NCI-H1092 (cell line): ENCODE measurements around the gene OTOS.
A peak's percentile ranks its signal among the peaks of the same experiment; 100 is the strongest.

Source experiments
- DNase-seq: peaks from one replicate; lab custom pipeline; 2025; lab: John Stamatoyannopoulos, UW

OTOS gene

GRCh38 chr2:240151477-240152031 is 11.1 kb upstream of the OTOS start:
- DNase-seq = no peak

GRCh38 chr2:240149943-240150784 is 9.7 kb upstream of the OTOS start:
- DNase-seq = no peak

- DNase-seq = no peak
Measured at GRCh38 chr2:240147911-240148587, 7.6 kb upstream of the OTOS start.

GRCh38 chr2:240147382-240147781 is 6.9 kb upstream of the OTOS start:
- DNase-seq = no peak

DNA sequence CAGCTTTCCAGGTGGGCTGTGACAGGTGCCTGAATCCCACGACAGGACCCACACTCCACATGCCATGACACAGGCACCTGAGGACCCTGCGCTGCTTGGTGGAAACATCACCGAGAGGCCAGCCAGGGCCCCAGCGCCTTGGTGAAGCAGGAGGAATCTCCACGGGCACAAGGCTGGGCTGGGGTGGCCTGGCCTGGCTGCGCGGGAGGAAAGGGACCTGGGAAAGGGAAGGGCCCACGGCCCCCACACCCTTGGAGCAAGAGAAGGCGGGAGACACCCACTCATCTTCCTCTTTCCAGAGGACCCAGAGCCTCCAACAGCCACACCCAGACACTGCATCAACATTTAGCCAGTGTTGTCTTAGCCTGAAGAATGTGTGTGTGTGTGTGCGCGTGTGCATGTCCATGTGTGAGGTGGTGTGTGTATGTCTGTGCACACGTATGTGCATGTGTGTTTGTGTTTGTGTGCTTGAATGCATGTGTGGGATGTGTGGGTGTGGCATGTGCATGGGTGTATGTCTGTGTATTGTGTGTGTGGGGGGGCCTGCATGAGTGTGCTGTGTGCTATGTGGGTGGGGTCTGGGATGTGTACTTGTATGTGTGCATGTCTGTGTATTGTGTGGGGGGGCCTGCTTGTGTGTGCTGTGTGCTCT is 6.3 kb upstream of the OTOS start:
- DNase-seq = no peak

GRCh38 chr2:240146141-240146561 is 5.7 kb upstream of the OTOS start:
- DNase-seq = no peak

- DNase-seq = no peak
Measured at GRCh38 chr2:240145461-240145860, 5.0 kb upstream of the OTOS start.

DNA sequence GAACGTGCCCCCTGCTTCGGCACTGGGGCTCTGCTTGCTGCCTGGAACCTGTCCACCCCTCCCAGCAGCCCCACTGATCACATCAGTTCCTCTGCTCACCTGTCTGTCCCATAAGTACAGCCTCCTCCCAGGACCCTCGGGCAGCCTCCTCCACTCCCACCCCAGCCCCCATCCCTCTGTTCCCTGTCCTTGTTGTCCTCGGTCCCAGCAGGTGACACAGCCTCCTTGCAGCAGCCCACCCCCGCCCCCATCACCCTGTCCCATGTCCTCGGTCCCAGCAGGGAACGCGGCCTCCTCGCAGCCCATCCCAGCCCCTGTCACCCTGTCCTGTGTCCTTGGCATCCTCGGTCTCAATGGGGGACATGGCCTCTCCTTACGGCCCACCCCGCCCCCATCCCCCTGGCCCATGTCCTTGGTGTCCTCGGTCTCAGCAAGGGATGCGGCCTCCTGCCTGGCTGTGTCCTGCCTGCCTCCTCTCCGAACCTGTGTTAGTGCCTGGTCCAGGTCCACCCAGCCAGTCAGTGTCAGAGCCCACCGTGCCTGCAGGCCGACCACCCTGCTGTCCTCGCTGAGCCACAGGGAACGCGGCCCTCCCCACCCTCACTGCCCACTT is 4.3 kb upstream of the OTOS start:
- DNase-seq = no peak

GRCh38 chr2:240143801-240144648 is 3.6 kb upstream of the OTOS start:
- DNase-seq = peak; percentile 14

GRCh38 chr2:240143276-240143675 is 2.8 kb upstream of the OTOS start:
- no peak for DNase-seq

- no peak for DNase-seq
Measured at GRCh38 chr2:240142859-240143258, 2.4 kb upstream of the OTOS start.

GRCh38 chr2:240142256-240142775 is 1.9 kb upstream of the OTOS start:
- DNase-seq = no peak

DNA sequence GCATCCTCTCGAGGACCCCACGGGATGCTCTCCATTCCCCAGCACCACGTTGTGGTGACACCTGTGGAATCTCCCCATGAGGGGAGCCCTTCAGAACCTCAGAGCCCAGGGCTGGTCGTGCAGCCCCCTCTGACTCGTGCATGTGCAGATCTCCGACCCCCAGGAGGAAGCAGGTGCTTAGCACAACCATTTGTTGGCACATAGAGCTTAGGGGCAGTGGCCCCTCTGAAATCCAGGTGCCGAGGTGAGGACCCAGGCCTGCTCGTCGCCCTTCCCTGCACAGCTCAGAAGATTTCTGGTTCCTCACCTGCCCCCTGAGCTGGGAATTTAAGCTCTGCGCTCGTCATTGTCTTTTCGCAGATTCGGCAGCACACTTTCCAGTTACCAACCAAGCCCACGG is 1.3 kb upstream of the OTOS start:
- DNase-seq = no peak

DNA sequence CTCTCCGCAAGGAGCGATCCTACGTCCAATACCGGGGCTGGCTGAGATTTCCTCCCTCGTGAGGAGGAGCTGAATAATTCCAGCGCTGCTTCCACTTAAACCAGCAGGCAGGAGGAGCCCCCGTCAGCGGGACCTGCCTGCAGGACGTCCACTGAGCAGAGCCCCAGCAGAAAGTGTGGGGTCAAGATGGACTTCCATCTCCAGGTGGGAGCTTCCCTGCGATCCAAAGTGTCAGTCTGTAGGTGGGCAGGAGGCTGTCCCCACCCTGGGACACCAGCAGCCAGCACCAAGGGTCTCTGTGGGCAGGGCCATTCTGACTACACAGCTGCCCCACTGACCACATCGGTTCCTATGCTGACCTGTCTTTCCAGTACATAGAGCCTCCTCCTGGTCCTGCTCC is 462 bp upstream of the OTOS start:
- DNase-seq = no peak

DNA sequence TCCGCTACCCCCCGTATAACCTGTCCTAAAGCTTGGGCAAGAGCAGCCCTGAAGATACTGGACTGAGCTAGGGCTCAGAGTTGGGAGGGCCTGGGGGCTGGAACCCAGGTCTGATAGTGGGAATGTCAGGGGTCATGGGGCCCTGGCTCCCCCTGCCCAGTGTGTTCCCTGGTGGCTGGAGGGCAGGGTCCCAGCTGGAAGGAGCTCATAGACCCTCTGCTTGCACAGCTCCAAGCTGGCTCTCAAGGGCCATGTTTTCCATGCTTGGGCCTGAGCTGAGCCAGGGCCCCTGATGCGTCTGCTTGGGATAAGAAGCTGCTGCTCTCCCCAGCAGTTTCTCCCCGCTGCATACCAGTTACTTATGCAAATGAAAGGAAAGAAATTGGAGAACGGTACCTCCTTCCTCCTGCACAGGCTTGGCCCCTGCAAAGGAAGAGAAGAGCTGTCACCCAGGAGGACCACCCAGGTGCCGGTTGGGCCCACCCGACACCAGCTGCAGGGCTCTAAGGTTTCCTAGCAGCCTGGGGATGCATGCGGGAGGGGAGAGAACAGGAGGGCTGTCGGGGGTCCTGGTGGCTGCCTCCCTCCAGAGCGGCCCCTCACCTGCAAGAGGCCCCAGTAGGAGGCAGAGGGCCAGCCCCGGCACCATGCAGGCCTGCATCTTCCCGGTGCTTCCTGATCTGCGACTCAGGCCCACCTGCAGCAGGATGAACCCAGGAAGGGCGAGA is 628 bp downstream of the OTOS start:
- no peak for DNase-seq

GRCh38 chr2:240139011-240139441 is 1.4 kb downstream of the OTOS start:
- DNase-seq = no peak

DNA sequence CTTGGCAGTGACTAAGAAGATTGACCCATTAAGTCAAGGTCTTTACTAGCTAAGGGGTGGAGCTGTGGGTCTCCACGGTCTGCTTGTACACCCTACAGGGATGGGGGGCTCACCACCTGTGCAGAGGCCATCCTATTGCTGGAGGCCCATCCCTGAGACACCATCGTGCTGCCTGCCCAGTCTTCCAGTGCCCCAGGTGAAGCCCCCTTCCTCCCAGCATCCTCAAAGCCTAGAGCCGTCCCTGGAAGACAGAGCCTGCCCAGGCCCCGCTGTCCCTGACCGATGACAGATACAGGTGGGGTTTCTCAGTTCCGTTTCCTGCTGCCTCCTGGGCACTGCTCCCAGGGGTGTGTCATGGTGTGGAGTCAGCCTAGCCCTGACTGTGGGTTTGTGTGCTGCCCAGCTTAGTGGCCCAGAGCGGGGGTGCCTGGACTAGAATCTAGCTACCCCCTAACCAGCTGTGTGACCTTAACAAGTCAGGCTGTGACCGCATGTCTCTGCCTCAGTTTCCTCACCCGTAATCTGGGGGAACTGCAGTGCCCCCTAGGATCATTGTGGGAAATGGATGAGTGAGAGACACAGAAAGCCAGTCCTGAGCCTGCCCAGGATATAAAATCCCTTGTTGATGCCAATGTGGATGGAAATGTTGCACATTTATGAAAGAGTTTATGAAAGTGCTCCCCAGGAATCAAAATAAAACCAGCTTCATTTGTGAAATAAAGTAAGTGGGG is 2.0 kb downstream of the OTOS start:
- DNase-seq = no peak

DNA sequence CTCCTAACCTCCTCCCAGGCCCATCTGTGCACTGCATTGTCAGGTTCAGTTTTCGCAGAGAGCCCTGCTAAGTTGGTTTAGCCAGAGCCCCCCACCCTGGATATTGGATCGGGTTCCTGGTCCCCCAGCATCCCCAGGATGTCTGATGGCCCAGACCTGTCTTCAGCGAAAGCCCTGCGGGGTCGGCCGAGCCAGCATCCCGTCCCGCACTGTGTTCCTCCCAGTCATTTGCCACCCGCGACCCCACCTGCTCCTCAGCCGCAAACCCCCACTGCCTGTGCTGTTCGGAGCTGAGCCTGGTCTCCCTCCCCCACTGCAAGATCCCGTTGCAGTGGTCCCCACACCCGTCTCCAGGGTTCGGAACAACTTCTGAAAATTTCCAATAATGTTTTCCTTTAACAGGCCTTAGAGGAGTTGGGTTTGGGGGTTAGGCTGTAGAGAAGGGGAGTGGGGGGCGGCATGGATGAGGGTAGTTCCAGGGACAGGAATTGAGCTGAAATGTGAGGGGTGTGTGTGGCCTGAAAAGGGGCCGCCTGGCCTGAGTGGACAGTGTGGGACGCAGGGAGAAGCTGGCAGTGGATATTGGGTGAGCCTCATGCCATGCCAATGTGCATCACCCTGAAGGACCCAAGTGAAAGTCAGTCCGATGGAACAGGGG is 2.7 kb downstream of the OTOS start:
- no peak for DNase-seq

DNA sequence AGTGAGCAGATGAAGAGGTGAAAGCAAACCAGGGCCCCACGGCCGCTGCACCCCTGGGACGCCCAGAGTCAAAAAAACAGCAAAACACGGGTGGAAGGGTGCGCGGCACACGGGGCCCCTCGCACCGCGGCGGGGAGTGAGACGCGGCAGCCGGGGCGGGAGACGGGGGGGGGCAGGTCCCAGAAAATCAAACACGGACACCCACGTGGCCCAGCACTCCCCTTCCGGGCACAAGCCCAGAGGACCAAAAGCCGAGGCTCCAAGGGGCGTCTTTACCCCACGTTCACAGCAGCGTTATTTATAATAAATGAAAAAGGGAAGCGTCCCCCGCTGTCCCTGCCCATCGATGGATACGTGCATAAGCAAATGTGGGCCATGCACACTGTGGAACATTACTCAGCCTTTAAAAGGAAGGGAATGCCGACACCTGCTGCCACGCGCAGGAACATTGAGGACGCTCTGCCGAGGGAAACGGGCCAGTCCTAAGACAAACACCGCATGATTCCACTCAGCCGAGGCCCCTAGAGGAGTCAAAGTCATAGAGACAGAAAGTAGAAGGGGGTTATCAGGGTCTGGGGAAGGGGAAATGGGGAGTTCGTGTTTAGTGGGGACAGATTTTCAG is 3.7 kb downstream of the OTOS start:
- DNase-seq = no peak
